GM19324 (cell line): ENCODE results near the gene CXXC1.
A peak's percentile ranks its signal among the peaks of the same experiment; 100 is the strongest.
"Not testable (repeated sequence)": the region's sequence is repeated elsewhere in the genome, so short reads cannot be mapped to it uniquely, and the experiment has no call there.

Source experiments
- ATAC-seq: cut with Tn5 transposase; IDR thresholded peaks from one replicate; pipeline ENCODE4 v1.9.1; 2021; ENCODE audit warnings: mild to moderate bottlenecking, moderate library complexity; ENCODE audit not compliant: unreplicated experiment, low FRiP score

CXXC1 gene

DNA sequence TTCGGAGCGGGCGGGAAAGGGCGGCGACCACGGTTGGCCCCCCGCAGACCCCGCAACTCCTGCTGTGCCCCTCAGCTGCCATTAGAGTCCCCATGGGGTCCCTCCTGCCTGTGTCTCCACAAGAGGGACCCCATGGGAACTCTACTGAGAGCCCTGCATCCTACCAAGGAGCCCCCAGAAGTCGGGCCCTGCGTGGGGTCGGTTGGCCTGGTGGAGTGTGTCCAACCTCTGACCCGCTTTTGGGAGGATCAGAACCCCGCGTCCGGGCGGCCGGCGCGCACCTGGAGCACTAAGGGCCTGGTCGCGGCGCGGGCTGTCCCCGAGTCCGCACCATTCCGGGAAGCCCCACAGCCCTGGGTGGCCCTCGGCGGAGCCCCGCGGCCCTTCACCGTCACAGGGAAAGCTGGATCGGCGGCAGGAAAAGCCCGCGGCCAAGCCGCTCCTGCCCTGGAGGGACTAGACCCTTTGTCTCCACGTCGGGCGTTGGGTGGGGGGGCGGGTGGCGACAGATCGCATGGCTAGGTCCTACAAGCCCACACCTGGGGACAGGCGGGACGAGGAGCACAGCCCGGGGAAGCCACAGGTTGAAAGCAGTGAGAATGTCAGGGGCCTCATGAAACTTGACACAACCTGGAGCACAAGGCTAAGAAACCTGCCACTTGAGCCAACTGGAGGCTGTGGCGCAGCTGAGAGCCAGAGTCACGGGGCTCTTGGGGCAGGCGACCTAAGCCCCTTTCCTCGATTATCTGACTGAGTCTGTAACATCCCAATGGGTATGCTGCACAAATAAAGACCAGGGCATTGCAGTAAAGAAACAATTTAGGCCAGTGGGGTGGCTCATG, 11.2 kb upstream of the CXXC1 start:
- ATAC-seq, result no peak

DNA sequence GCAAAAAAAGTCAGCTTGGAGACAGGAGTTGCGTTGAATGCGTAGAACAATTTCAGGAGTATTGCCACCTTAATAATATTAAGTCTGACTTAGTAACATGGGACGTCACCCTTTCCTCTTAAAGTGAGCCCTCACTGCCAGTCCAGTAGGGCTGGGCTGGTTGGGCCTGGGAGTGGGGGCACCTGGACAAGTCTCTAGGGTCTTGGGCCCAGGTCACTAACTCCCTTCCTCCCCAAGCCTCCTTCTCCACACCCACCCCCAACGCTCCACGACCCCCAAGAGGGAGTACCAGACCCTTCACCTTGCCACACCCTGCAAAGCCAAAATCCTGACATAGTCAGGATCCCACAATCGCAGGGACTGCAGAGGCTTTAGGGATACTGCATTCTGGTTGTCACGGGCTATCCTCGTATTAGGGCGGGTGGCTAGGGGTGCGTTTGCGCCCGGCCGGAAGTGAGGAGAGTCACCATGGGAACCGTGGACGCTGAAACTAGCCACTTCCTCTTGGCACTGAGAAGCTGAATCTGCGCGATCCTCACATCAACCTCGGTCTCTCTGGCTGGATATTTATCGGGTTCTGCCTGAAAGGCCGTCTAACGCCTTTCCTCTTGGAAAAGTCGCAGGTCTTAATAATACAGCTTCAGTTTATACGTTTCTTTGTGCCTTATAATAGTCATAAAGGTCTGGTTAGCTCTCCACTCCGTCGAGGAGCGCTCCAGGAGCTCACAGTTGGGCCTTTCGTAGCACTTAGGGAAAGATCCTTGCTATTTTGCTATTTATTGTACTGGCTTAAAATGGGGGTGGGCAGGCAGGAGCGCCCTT, 10.3 kb upstream of the CXXC1 start:
- peak; percentile 99 for ATAC-seq

DNA sequence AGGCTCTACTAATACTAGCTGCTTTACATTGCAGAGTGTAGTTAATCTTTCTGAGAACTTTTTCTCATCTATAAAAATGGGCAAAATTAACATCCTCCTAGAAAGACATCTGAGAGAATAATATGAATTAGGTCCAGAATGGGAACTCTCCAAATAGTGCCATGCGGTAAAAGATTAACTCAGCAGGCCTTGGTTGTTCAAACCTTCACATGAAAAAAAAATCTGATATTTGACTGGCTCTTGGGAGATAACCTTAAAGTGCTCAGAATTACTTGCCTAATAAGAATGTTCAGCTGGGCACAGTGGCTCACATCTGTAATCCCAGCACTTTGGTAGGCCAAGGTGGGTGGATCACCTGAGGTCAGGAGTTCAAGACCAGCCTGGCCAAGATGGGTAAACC, 5.5 kb upstream of the CXXC1 start:
- ATAC-seq, result no peak

DNA sequence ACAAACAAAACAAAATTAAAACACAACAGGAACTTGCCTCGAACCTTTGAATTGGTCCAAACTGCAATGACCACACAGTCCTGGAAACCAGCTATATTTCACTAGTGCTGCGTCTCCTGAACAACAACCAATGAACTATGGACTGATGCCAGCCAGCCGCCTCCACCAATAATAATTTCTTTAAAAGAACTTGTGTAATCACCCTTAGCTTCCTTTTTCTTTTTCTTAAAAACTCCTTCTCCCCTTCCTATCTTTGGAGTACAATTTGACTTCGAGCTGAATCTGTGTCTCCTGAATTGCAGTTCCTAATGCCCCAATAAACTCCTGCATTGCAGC, 1.6 kb upstream of the CXXC1 start:
- ATAC-seq, result no peak

DNA sequence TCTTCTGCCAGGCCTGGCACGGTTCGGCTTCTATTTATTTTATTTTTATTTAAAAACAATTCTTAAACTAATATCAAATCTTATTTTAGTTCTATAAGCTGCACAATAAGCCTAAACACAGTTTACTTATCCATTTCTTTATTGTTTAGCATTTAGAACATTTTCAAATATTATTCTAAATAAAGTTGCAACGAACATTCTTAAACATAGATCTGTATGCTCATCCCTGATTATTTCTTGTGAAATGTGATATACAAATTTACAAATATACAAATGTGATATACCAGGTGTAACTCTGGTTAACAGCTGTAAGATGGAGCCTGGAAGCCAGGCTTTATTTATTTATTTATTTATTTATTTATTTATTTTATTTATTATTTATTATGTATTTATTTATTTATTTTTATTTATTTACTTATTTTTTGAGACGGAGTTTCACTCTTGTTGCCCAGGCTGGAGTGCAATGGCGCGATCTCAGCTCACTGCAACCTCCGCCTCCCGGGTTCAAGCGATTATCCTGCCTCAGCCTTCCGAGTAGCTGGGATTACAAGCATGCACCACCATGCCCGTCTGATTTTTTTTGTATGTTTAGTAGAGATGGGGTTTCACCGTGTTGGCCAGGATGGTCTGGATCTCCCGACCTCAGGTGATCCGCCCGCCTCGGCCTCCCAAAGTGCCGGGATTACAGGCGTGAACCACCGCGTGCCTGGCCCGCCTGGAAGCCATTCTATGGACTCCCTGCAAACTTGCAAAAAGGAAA, 1.0 kb upstream of the CXXC1 start:
- not testable (repeated sequence) for ATAC-seq

DNA sequence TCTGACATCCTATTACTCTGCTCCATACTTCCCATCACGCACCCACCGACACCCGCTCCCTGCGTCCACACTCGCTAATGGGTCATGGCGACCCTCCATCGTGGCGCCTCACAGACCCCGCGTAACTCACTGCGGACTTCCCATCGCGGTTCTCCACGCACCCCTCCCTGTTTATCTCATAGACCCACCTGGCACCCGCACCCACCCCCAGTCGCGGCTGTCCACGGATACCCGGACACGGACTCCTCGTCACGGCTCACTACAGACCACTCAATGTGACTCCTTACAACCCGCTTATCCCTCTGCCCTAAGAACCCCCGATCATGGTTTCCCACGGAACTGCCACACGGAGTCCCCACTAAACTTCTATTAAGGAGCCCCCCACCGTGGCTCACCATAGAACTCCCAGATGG, 458 bp downstream of the CXXC1 start:
- ATAC-seq, result no peak

DNA sequence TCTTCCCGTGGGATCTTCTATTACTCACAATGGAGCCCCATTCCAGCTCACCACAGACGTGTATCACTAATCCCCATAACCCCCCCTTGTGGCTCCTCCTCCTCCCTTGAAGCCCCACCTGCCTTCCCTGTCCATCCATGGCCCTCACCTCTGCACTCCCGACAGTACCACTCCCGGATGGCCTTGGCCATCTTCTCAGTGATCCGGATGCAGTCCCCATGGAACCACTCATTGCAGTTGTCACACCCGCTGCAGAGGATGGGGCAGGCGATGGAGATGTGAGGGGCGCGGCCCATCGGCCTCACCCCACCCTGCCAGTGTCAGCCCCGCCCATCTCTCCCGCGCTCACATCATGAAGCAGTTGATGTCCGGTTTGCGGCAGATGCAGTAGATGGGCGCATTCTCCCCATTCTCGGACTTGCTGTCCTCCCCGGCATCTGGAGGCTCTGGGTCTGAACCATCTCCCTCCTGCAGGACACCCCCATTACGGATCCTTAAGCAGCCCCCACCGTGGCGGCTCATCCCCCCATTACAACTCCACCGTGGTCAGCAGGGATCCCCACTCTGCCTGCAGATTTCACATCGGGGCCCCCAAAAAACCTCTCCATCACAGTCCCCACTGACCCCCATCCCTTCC, 983 bp downstream of the CXXC1 start:
- no peak for ATAC-seq

DNA sequence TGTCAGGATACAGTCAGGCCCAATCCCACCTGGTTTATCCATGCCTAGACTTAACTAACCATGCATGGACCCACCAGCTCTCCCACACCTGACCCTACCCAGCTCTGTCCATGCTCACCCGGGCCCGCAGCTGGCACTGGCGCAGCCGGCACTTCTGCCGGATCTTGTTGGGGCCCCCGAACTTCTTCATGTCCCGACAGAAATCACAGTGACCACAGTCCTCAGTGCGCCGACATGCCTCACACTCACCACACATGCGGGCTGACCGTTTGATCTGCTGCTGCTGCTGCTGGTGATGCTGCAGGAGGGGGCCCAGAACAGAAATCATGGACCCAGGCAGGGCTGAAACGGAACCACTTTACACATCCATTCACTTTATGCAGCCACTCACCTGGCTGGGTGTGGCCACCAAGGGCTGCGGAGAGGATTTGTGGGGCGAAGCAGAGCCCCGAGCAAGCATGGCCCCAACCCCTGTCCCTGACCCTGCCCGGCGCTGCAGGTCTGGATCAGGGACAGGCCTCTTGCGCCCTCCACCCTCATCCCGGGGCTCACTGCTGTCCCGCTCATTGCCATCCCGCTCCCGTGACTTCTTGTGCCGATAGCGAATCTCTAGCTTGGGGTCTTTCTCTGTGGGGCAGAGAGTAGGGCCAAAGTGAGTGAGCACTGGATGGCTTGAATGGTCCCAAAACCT, 1.7 kb downstream of the CXXC1 start:
- ATAC-seq, result no peak

DNA sequence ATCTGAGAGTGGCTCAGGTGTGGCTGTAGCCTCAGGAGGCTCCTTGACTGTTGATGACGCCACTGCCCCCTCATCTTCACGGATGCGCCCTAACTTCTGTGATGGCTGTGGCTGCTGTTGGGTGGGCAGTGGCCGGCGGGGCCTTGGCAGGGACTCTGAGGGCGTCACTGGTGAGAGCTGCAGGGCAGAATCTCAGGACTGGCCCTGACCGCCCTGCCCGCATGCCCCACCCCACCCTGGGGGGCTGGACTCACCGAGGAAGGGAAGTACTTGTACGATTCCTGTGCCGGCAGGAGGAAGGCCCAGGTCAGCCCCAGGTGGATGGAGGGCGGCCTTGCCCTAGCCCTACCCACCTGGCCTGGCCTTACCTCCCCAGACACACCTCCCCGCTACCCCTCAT, 2.4 kb downstream of the CXXC1 start:
- ATAC-seq, result no peak

DNA sequence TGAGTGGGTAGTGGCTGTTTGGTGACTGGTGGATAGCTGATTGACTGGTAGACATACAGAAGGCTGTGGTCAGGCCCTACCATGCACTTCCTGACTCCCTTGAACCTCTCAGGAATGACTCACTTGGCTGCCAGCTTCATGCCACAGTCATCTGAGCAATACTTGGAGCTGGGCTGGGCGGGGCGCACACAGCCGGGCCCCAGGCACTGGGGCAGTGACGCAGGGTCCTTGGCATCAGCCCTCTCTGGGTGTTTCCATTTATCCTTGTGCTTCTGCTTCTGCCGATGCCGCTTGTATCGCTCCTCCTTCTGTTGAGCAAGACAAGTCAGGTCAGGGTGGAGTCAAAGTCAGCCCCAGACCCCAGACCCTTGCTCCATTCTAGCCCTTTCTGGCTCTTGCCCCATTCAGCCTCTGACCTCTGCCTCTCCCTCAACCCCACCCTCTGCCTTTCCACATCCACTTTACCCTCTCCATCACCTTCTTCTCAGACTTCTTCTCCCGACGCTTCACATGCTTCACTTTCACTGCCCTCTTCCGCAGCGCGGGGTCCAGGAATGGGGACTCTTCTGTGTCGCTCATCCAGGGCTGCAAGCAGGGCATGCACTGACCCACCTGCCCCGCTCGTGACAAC, 3.1 kb downstream of the CXXC1 start:
- ATAC-seq, result no peak

DNA sequence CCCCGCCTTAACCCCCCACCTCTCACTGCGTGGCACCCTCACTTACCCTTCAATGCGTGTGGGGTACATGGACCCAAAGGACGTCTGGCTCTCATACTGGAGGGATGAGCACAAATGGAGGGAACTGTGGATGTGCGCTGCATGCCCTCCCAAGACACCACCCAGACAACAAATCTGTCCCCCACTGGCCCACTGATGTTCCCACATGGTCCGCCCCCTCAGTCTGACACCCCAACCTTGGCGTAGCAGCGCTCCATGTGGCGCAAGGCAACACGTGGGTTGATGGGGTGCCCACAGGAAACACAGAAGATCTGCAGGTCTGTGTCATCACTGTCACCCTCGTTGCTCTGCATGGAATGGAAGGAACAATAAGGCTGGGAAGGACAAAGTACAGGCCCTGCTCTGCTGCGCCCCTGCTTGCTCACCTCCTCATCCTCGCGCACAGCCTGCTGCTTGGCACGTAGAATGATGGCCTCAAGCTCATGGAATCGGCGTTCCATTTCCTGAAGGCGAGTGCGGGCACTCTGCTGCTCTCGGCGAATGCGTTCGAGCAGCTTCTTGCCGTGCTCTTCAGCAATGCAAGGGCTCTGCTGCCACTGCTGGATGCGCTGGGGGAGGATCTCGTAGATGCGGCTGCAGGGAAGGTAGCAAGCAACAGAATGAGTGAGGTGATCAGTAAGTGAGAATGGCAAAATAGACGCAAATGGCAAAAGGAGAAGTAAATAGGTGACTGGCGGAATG, 3.9 kb downstream of the CXXC1 start:
- no peak for ATAC-seq

DNA sequence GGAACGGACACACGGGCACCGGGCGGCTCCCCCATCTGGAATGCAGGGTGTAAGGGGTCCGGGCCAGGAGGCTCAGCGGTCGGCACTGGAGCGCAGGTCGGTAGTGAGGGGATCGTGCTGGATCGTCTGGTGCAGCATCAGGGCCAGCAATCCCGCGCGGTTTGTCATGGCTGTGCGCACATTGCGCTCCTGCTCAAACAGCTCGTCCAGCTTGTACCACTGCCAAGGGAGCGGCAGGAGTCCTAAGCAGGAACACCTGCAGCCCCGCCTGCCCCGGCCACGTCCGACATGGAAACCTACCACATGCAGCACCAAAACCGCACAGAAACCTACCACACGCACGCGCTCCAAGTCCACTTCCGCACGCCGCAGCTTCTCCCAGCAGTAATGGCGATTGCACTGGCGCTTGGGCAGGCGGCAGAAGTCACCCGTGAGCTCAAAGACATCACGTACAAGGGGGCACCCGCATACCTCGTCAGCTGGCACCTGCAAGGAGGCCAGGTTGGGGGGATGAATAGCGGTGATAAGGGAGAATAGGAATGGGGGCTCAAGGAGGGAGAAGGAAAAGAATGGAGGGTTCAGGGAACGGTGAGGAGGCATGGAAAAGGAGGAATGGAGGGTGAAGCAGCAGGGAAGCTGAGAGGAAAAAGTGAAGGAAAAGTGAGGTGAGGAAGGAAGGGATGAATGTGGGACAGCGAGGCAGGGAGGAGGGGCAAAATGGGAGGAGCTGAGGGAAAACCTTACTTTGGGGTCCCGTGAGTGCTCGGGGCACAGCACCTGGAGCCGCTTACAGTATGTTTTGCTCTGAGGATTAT, 4.8 kb downstream of the CXXC1 start:
- no peak for ATAC-seq

DNA sequence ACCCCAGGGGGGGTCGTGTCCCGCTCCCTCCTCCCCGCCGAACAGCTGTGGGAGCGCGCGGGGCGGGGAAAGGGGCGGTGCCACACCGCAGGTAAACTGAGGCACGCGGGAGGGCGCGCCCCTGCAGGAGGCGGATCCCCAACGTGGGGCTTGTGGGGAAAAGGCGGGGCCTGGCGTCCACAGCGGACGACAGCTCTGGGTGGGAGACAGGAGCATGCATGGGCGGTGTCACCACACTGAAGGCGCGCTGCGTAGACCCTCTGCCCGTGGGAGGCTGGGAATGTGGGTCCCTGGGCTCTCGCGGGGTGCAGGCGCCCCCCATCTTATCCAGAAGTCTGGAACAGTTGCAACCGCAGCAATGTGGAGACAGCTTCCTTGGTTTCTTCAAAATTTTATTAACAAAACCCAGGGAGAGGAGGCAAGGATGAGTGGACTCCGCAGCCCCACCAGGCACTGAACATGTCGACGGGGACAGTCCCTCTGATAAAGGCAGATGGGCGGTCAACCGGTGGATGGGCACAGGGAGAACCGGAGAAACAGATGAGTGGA, 5.4 kb downstream of the CXXC1 start:
- peak; percentile 8 for ATAC-seq

DNA sequence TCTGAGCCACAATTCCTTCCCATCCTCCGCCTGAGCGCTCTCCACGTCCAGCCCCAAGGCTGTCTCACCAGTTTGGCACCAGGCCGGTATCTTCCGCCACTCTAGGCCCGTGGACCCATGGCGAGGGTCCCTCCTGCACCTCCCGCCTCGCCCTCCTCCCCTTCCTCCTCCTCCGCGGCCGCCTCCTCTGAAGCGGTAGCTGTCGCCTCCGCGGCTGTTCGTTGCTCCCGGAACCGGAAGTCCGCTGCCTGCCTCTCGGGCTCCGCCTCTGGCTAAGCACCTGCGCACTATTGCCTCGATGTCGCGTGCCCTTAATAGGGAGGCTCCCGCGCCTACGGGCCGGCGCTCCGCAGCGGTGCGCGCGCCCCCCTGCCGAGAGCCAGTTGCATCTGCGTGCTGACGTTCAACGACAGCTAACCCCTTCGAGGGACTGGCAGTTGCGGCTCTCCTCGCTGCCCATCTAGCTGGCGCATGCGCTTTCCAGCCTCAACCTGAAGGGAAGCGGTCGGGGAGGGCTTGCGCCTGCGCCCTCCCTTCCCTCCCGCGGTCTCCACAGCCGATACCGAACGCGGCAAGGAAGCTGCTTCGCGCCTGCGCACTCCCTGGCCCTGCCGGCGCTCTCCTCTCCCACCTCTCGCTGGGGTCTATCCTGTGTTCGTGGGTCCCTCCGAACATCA, 6.1 kb downstream of the CXXC1 start, which contains the start of gene MBD1:
Gene MBD1 (minus strand): TSS at position 229 of the 677 bp plus-strand sequence. CDS start 1,531 bp downstream, outside the sequence.
- ATAC-seq, result peak; percentile 91

DNA sequence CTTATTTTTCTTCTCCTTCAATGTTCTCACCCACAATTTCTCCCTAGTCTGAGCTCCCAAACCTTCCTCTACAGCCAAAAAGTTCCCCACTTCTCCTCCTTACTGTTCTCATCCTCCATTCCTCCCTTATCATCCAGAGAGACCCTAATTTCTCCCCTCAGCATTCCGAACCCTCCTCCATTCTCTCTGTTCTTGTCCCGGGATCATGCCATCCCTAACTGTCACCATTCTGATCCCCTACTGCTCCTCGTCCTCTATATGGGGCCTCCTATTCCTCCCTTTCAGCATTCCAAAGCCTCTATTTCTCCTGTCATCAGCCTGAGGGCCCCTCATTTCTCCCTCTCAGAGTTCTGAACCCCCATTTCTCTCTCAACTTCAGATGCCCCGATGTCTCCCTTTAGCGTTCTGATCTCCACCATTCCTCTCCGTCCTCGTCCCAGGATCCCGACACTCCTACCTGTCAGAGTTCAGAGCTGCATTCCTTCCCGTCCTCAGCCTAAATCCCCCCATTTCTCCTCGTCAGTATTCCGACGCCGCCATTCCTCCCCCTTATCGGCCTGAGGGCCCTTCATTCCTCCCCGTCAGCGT, 6.7 kb downstream of the CXXC1 start:
- ATAC-seq, result no peak

DNA sequence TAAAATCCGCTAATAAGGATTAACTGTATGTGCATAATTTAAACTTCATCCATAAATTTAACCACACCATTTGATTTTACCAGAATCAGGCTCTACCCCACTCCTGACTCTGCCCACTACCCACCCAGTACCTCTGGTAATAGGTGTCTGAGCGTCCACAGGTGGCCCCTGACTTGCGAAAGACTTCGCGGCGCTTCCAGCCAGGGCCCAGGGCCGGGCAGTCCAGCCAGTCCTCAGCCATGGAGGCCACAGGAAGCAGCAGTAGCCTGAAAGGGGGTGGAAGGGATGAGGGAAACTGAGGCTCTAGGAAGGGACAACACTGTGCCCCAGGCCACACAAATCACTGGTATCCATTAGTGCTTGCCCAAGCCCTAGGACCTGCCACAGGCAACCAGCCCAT, 7.7 kb downstream of the CXXC1 start:
- no peak for ATAC-seq

DNA sequence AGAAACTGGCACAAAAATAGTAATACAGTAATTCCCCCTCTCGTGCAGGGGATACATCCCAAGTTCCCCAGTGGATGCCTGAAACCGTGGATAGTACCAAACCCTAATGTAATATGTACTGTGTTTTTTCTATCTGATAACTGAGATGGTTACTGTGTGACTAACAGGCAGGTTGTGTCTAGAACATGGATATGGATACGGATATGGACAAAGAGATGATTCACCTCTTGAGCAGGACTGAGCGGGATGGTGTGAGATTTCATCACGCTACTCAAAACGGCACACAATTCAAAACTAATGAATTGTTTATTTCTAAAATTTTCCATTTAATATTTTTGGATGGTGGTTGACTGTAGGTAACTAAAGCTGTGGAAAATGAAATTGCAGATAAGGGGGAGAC, 9.6 kb downstream of the CXXC1 start:
- ATAC-seq, result no peak
